Breast epithelium (tissue), 4 donors: ENCODE data around the gene NAPSA. TPM values are rescaled to one million over a fixed set of nuclear protein-coding genes. Genes with fewer than 3 reads are reported as not detected.
A peak's percentile ranks its signal among the peaks of the same experiment; 100 is the strongest.

Experiments
- DNase-seq, 2 donors: peaks; one replicate each; pipeline ENCODE4 v3.0.0-alpha.2; 2019; ENCODE audit warnings: low spot score in 2 of 2
- H3K27ac ChIP-seq, 2 donors: fragments of 200-600 bp; sonication (generic) in 1 of 2; one replicate each; pipeline ENCODE4 v1.5.1; 2016 to 2019; ENCODE audit warnings: mild to moderate bottlenecking in 1 of 2
- H3K27me3 ChIP-seq, 2 donors: fragments of 200-600 bp; sonication (generic) in 1 of 2; one replicate each; pipeline versions ENCODE4 v1.5.1 to v1.6.0; 2017 to 2019; ENCODE audit warnings: control low read depth in 1 of 2, mild to moderate bottlenecking in 1 of 2
- H3K36me3 ChIP-seq: fragments of 200-600 bp; one replicate; pipeline ENCODE4 v1.5.1; 2019
- H3K4me1 ChIP-seq, 2 donors: fragments of 200-600 bp; sonication (generic); one replicate each; pipeline ENCODE4 v1.5.1; 2016 to 2019; ENCODE audit warnings: control low read depth in 1 of 2
- H3K4me3 ChIP-seq, 3 donors: fragments of 200-600 bp; sonication (generic); 1 replicate in 2 of 3; 2 replicates in 1 of 3; pipeline ENCODE4 v1.5.1; 2016 to 2019; ENCODE audit warnings: mild to moderate bottlenecking in 3 of 3, moderate library complexity in 2 of 3
- H3K9me3 ChIP-seq, 2 donors: fragments of 200-600 bp; sonication (generic) in 1 of 2; one replicate each; pipeline ENCODE4 v1.5.1; 2016 to 2019; ENCODE audit warnings: control low read depth in 1 of 2
- CTCF ChIP-seq, 3 donors: fragments of 450-650 bp; IDR thresholded peaks; one replicate each; pipeline ENCODE4 v1.5.1; 2016 to 2017; ENCODE audit warnings: antibody characterized with exemption in 3 of 3, mild to moderate bottlenecking in 3 of 3, moderate library complexity in 3 of 3
- POLR2A ChIP-seq: fragments of 450-650 bp; IDR thresholded peaks from one replicate; pipeline ENCODE4 v1.6.1; 2016; ENCODE audit warnings: antibody characterized with exemption, mild to moderate bottlenecking, moderate library complexity
- POLR2AphosphoS5 ChIP-seq, 3 donors: sonication (generic); formaldehyde crosslinking; IDR thresholded peaks; one replicate each; pipeline ENCODE4 v1.6.1; 2017; ENCODE audit warnings: antibody characterized with exemption in 3 of 3
- intact Hi-C: fragments of 100-400 bp; cut with DNase I; formaldehyde crosslinking; loops from one replicate; pipeline ENCODE4 v1.15.1; 2023; ENCODE audit warnings: low total_unique reads
- total RNA-seq, 3 donors: library from RNA; depleted of rRNA; stranded (reverse); fragments of >200 nt; gene quantifications; one replicate each; pipeline ENCODE4 v1.1.0, GENCODE V29; 2016

Gene NAPSA
- total RNA-seq, 3 donors from 2014 or later: 0.80 to 1.8 (median 1.6) TPM

DNA sequence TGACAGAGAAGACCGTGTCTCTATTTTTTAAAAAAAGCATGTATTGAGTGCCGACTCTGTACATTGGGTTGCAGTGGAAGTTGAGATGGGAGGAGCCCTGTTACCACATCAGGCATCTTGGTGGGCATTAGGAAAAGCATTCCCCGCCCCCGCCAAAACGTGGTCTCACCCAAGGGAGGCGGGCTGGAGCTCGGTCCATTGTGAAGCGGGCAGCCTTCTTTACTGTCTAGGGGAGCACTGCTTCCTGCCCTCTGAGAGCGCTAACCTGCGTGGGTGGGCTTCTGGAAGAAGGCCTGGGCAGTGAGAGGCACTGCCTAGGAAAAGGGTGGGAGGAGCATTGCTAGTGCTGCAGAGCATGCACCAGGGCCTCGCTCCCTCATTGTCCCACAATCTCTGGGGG is 14.7 kb upstream of the NAPSA start:
- H3K36me3 ChIP-seq: peaks cover 8% of the 10 kb centered on the region
- no peak overlapping the region for H3K4me3 ChIP-seq
- no peaks in the 10 kb centered on the region for H3K27me3 ChIP-seq
- no peak for DNase-seq
- no peak for TF ChIP-seq POLR2A
- no peak for TF ChIP-seq CTCF (IDR thresholded peaks at IDR 0.05)
- TF ChIP-seq POLR2AphosphoS5 (IDR thresholded peaks at IDR 0.05): no peak
- H3K9me3 ChIP-seq: no peaks in the 10 kb centered on the region
- no peak overlapping the region for H3K27ac ChIP-seq
- intact Hi-C loops: no loop called here
- H3K4me1 ChIP-seq: no peaks in the 10 kb centered on the region

- no peak overlapping the region for H3K4me3 ChIP-seq
- no peaks in the 10 kb centered on the region for H3K27me3 ChIP-seq
- peaks cover 8% of the 10 kb centered on the region for H3K36me3 ChIP-seq
- no peak for DNase-seq
- H3K9me3 ChIP-seq: no peaks in the 10 kb centered on the region
- H3K4me1 ChIP-seq: no peaks in the 10 kb centered on the region
- TF ChIP-seq CTCF (IDR thresholded peaks at IDR 0.05) (no peak), POLR2A (no peak)
- intact Hi-C loops: no loop called here
- no peak overlapping the region for H3K27ac ChIP-seq
Measured at GRCh38 chr19:50379602-50380001, 14.2 kb upstream of the NAPSA start.

GRCh38 chr19:50378863-50379236 is 13.4 kb upstream of the NAPSA start:
- TF ChIP-seq POLR2AphosphoS5 (IDR thresholded peaks at IDR 0.05): no peak
- TF ChIP-seq POLR2A: no peak
- TF ChIP-seq CTCF (IDR thresholded peaks at IDR 0.05): no peak
- no peak for DNase-seq
- Histone ChIP-seq H3K4me3 (no peak overlapping the region), H3K36me3 (peaks cover 8% of the 10 kb centered on the region), H3K4me1 (no peaks in the 10 kb centered on the region), H3K27ac (no peak overlapping the region), H3K9me3 (no peaks in the 10 kb centered on the region), H3K27me3 (no peaks in the 10 kb centered on the region)
- intact Hi-C loops: no loop called here

DNA sequence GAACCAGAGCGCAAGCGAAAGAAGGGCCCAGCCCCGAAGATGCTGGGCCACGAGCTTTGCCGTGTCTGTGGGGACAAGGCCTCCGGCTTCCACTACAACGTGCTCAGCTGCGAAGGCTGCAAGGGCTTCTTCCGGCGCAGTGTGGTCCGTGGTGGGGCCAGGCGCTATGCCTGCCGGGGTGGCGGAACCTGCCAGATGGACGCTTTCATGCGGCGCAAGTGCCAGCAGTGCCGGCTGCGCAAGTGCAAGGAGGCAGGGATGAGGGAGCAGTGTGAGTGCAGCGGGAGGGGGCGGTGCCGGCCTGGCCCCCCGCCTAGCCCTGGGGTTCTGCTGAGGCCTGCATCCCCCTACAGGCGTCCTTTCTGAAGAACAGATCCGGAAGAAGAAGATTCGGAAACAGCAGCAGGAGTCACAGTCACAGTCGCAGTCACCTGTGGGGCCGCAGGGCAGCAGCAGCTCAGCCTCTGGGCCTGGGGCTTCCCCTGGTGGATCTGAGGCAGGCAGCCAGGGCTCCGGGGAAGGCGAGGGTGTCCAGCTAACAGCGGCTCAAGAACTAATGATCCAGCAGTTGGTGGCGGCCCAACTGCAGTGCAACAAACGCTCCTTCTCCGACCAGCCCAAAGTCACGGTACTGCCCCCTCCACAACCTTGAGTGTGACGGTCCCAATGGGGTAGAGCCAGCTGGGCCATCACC is 12.9 kb upstream of the NAPSA start:
- Histone ChIP-seq H3K27me3 (no peaks in the 10 kb centered on the region), H3K4me1 (no peaks in the 10 kb centered on the region), H3K9me3 (no peaks in the 10 kb centered on the region), H3K4me3 (no peak overlapping the region), H3K27ac (no peak overlapping the region), H3K36me3 (peaks cover 8% of the 10 kb centered on the region)
- no peak for DNase-seq
- intact Hi-C loops: no loop called here
- TF ChIP-seq CTCF (IDR thresholded peaks at IDR 0.05) (no peak), POLR2AphosphoS5 (IDR thresholded peaks at IDR 0.05) (no peak), POLR2A (no peak)

GRCh38 chr19:50377517-50377916 is 12.1 kb upstream of the NAPSA start:
- peak overlapping the region; percentile 99 for H3K27ac ChIP-seq
- no peaks in the 10 kb centered on the region for H3K9me3 ChIP-seq
- DNase-seq: no peak
- no peak for TF ChIP-seq POLR2A
- TF ChIP-seq POLR2AphosphoS5 (IDR thresholded peaks at IDR 0.05): no peak
- no peak for TF ChIP-seq CTCF (IDR thresholded peaks at IDR 0.05)
- H3K27me3 ChIP-seq: no peaks in the 10 kb centered on the region
- intact Hi-C loops: no loop called here
- no peak overlapping the region for H3K4me3 ChIP-seq
- H3K4me1 ChIP-seq: no peaks in the 10 kb centered on the region
- H3K36me3 ChIP-seq: peaks cover 8% of the 10 kb centered on the region
